Colonic mucosa (tissue), 4 donors: ENCODE data around the gene NDST4. TPM values are rescaled to one million over a fixed set of nuclear protein-coding genes. Genes with fewer than 3 reads are reported as not detected.

Experiments
- DNase-seq: peaks from one replicate; pipeline ENCODE4 v3.0.0-alpha.2; 2020
- H3K27ac ChIP-seq: fragments of 200-600 bp; one replicate; pipeline ENCODE4 v1.8.0; 2021
- H3K27me3 ChIP-seq: fragments of 200-600 bp; one replicate; pipeline ENCODE4 v1.8.0; 2021
- H3K36me3 ChIP-seq: fragments of 200-600 bp; one replicate; pipeline ENCODE4 v1.8.0; 2021
- H3K4me1 ChIP-seq: fragments of 200-600 bp; one replicate; pipeline ENCODE4 v1.8.0; 2021; ENCODE audit warnings: mild to moderate bottlenecking
- H3K4me3 ChIP-seq: fragments of 200-600 bp; one replicate; pipeline ENCODE4 v1.8.0; 2021
- H3K9ac ChIP-seq, 2 donors: one replicate each; pipeline ENCODE4 v1.7.0; 2013; ENCODE audit warnings: control low read depth in 2 of 2, low read depth in 2 of 2, low read length in 2 of 2
- H3K9me3 ChIP-seq: fragments of 200-600 bp; one replicate; pipeline ENCODE4 v1.8.0; 2021
- CTCF ChIP-seq: fragments of 200-600 bp; IDR thresholded peaks from one replicate; pipeline ENCODE4 v1.8.0; 2022; ENCODE audit warnings: antibody characterized with exemption, mild to moderate bottlenecking
- intact Hi-C: fragments of 100-400 bp; cut with DNase I; formaldehyde crosslinking; loops from one replicate; pipeline ENCODE4 v1.14.1; 2022
- total RNA-seq, 2 donors: library from RNA; stranded (reverse); fragmentation: NEBNext Ultra II Directional in 1 of 2; extraction: Animal tissue kit (Norgen Biotek cat#: 25700) in 1 of 2; gene quantifications; one replicate each; pipeline ENCODE4 v1.2.1, GENCODE V29; 2021
- donor health status: healthy.
- donor health status: DM: no; HTN: no; CAD: no.
- donor health status: DM: no; HTN: no; CAD: no.

Gene NDST4
- total RNA-seq, 2 donors from 2014 or later = 0.13 to 0.20 TPM

DNA sequence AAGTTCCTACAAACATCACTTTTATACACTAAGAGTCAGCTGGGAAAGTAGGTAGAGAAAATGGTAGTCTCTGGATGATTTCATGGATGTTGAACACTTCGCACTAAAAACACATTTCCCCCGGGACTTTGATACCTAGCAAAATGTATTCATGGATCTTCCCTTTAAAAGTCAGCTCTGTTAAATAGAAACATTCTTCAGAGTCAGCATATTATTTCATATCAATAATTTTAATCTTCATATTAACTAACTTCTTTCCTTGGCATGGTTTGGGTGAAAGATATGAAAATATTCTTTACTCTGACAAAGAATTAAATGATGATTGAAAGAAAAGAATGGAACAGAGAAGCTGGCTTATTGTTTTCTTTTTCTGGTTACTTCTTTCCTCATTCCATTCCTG is 185.5 kb downstream of the NDST4 start:
- TF ChIP-seq CTCF = no peak
- no peaks in the 10 kb centered on the region for H3K4me1 ChIP-seq
- H3K27me3 ChIP-seq = no peaks in the 10 kb centered on the region
- intact Hi-C loops = no loop called here
- H3K4me3 ChIP-seq = no peak overlapping the region
- DNase-seq = no peak
- no peaks in the 10 kb centered on the region for H3K9me3 ChIP-seq
- H3K9ac ChIP-seq = no peak overlapping the region
- H3K27ac ChIP-seq = no peak overlapping the region
- no peaks in the 10 kb centered on the region for H3K36me3 ChIP-seq

GRCh38 chr4:114926583-114926982 is 186.8 kb downstream of the NDST4 start:
- Histone ChIP-seq H3K36me3 (no peaks in the 10 kb centered on the region), H3K27ac (no peak overlapping the region), H3K4me1 (no peaks in the 10 kb centered on the region), H3K27me3 (no peaks in the 10 kb centered on the region), H3K9ac (no peak overlapping the region), H3K4me3 (no peak overlapping the region), H3K9me3 (no peaks in the 10 kb centered on the region)
- intact Hi-C loops = no loop called here
- TF ChIP-seq CTCF = no peak
- DNase-seq = no peak

GRCh38 chr4:114924311-114924710 is 189.1 kb downstream of the NDST4 start:
- H3K27ac ChIP-seq = no peak overlapping the region
- H3K4me1 ChIP-seq = no peaks in the 10 kb centered on the region
- no peak for TF ChIP-seq CTCF
- H3K9me3 ChIP-seq = no peaks in the 10 kb centered on the region
- H3K4me3 ChIP-seq = no peak overlapping the region
- no peaks in the 10 kb centered on the region for H3K27me3 ChIP-seq
- H3K36me3 ChIP-seq = no peaks in the 10 kb centered on the region
- intact Hi-C loops = no loop called here
- no peak for DNase-seq
- H3K9ac ChIP-seq = no peak overlapping the region

DNA sequence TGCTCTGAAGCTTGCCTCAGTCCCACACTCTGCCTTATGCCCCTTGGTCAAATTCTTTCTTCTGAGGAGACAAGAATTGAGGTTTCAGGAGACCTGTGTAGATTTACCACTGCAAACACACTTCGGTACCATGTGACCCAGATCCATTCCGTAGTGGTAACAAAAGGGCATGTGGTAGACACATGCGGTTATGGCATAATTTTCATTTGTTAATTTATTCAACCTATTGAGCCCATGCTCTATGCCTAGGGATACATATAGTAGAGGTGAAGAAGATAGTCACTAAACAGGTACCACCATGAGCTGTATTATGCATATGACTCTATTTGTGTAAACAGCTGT is 190.9 kb downstream of the NDST4 start:
- Histone ChIP-seq H3K9ac (no peak overlapping the region), H3K27me3 (no peaks in the 10 kb centered on the region), H3K4me1 (no peaks in the 10 kb centered on the region), H3K36me3 (no peaks in the 10 kb centered on the region), H3K4me3 (no peak overlapping the region), H3K9me3 (no peaks in the 10 kb centered on the region), H3K27ac (no peak overlapping the region)
- no peak for TF ChIP-seq CTCF
- no peak for DNase-seq
- intact Hi-C loops = no loop called here

- Histone ChIP-seq H3K36me3 (no peaks in the 10 kb centered on the region), H3K9me3 (no peaks in the 10 kb centered on the region), H3K9ac (no peak overlapping the region), H3K4me1 (no peaks in the 10 kb centered on the region), H3K4me3 (no peak overlapping the region), H3K27ac (no peak overlapping the region), H3K27me3 (no peaks in the 10 kb centered on the region)
- intact Hi-C loops = no loop called here
- TF ChIP-seq CTCF = no peak
- peak; percentile 29 for DNase-seq
Measured at GRCh38 chr4:114921790-114922591, 191.4 kb downstream of the NDST4 start.
